KMS-11 (cell line): ENCODE results near the gene DISC1.

ENCODE experiments used
- H2AFZ ChIP-seq: fragments of 200-600 bp; sonication (generic); 2 replicates; pipeline ENCODE4 v1.6.1; 2016; ENCODE audit warnings: antibody characterized with exemption, mixed run types, low read depth
- H3K27ac ChIP-seq: fragments of 200-600 bp; sonication (generic); 2 replicates; pipeline ENCODE4 v1.6.1; 2016; ENCODE audit warnings: mild to moderate bottlenecking, mixed run types
- H3K27me3 ChIP-seq: fragments of 200-600 bp; sonication (generic); 2 replicates; pipeline ENCODE4 v1.6.1; 2017; ENCODE audit warnings: mild to moderate bottlenecking, low read depth, mixed run types, moderate library complexity; ENCODE audit not compliant: insufficient read depth
- H3K36me3 ChIP-seq: fragments of 200-600 bp; sonication (generic); 2 replicates; pipeline ENCODE4 v1.6.1; 2017; ENCODE audit warnings: mild to moderate bottlenecking, mixed run types; ENCODE audit not compliant: insufficient read depth
- H3K4me1 ChIP-seq: fragments of 200-600 bp; sonication (generic); 2 replicates; pipeline ENCODE4 v1.6.1; 2016; ENCODE audit warnings: mild to moderate bottlenecking, low read depth, mixed run types; ENCODE audit not compliant: poor library complexity, severe bottlenecking
- H3K4me2 ChIP-seq: fragments of 200-600 bp; sonication (generic); 2 replicates; pipeline ENCODE4 v1.7.0; 2016; ENCODE audit warnings: mild to moderate bottlenecking, mixed run types
- H3K4me3 ChIP-seq: fragments of 200-600 bp; sonication (generic); IDR thresholded peaks from 2 replicates; pipeline ENCODE4 v1.6.1; 2017; ENCODE audit warnings: low read depth, low read length, mixed read lengths; ENCODE audit not compliant: insufficient read depth
- H3K79me2 ChIP-seq: fragments of 200-600 bp; sonication (generic); 2 replicates; pipeline ENCODE4 v1.6.1; 2016; ENCODE audit warnings: low read depth, mixed run types; ENCODE audit not compliant: insufficient read depth
- H3K9ac ChIP-seq: fragments of 200-600 bp; sonication (generic); 2 replicates; pipeline ENCODE4 v1.6.1; 2016; ENCODE audit warnings: mild to moderate bottlenecking, mixed run types
- H4K20me1 ChIP-seq: fragments of 200-600 bp; sonication (generic); 2 replicates; pipeline ENCODE4 v1.6.1; 2016; ENCODE audit warnings: mild to moderate bottlenecking, mixed run types; ENCODE audit not compliant: insufficient read depth
- CTCF ChIP-seq: fragments of 200-600 bp; sonication (generic); conservative IDR thresholded peaks from 2 replicates; pipeline ENCODE4 v1.6.1; 2017; ENCODE audit warnings: low read depth, mild to moderate bottlenecking, antibody characterized with exemption, low read length, moderate library complexity, mixed read lengths

DISC1 gene

GRCh38 chr1:231602673-231602984, 24.0 kb upstream of the DISC1 start:
- Histone ChIP-seq H3K79me2 (no peaks in the 10 kb centered on the region), H3K27ac (no peak overlapping the region), H3K36me3 (no peaks in the 10 kb centered on the region), H3K4me2 (no peak overlapping the region), H3K4me3 (no peak overlapping the region), H3K9ac (no peak overlapping the region), H3K4me1 (no peaks in the 10 kb centered on the region), H2AFZ (no peak overlapping the region), H4K20me1 (no peaks in the 10 kb centered on the region), H3K27me3 (no peaks in the 10 kb centered on the region)
- no peak for TF ChIP-seq CTCF

- peak overlapping the region; percentile 91 for H2AFZ ChIP-seq
- H3K79me2 ChIP-seq, result no peaks in the 10 kb centered on the region
- no peaks in the 10 kb centered on the region for H3K27me3 ChIP-seq
- H3K9ac ChIP-seq, result peak overlapping the region; percentile 17; the same call in 1 of the 2 replicates
- H3K4me3 ChIP-seq, result peak overlapping the region; percentile 91
- TF ChIP-seq CTCF, result peak; percentile 89
- H3K27ac ChIP-seq, result no peak overlapping the region
- H3K4me2 ChIP-seq, result peak overlapping the region; percentile 53
- H4K20me1 ChIP-seq, result no peaks in the 10 kb centered on the region
- H3K36me3 ChIP-seq, result no peaks in the 10 kb centered on the region
- no peaks in the 10 kb centered on the region for H3K4me1 ChIP-seq
Observed at GRCh38 chr1:231603598-231604275, 22.9 kb upstream of the DISC1 start.

GRCh38 chr1:231604276-231604621, 22.3 kb upstream of the DISC1 start:
- Histone ChIP-seq H3K4me2 (peak overlapping the region; percentile 53), H3K27me3 (no peaks in the 10 kb centered on the region), H3K79me2 (no peaks in the 10 kb centered on the region), H2AFZ (peak overlapping the region; percentile 91; the same call in 1 of the 2 replicates), H3K36me3 (no peaks in the 10 kb centered on the region), H3K4me3 (no peak overlapping the region), H3K27ac (no peak overlapping the region), H4K20me1 (no peaks in the 10 kb centered on the region), H3K4me1 (no peaks in the 10 kb centered on the region), H3K9ac (no peak overlapping the region)
- TF ChIP-seq CTCF, result peak; percentile 25; the same call in 1 of the 2 replicates

- no peak overlapping the region for H3K9ac ChIP-seq
Observed at GRCh38 chr1:231605149-231606100, 21.2 kb upstream of the DISC1 start.

More at GRCh38 chr1:231605149-231606100, 21.2 kb upstream of the DISC1 start:
- no peak overlapping the region for H3K4me3 ChIP-seq
- H3K27ac ChIP-seq, result no peak overlapping the region
- H3K27me3 ChIP-seq, result no peaks in the 10 kb centered on the region
- H3K36me3 ChIP-seq, result no peaks in the 10 kb centered on the region
- TF ChIP-seq CTCF, result no peak
- H3K79me2 ChIP-seq, result no peaks in the 10 kb centered on the region
- H4K20me1 ChIP-seq, result no peaks in the 10 kb centered on the region
- H2AFZ ChIP-seq, result no peak overlapping the region
- no peak overlapping the region for H3K4me2 ChIP-seq
- H3K4me1 ChIP-seq, result no peaks in the 10 kb centered on the region
